ENCODE data around the gene HAAO.

The HAAO gene

GRCh38 chr2:42830922-42831574 lies 38.7 kb upstream of the HAAO start:
- no peaks in the 10 kb centered on the region for H3K9me3 ChIP-seq (ENCODE audit: control insufficient read depth in 1 of 2, low read length in 2 of 2)
- H3K4me1 ChIP-seq (ENCODE audit: control insufficient read depth in 1 of 2, insufficient read depth in 2 of 2, low read length in 2 of 2) = peaks cover 13 to 18% of the 10 kb centered on the region in 2 donors
- no peak overlapping the region for H3K9ac ChIP-seq (ENCODE audit: low read depth in 1 of 2, low read length in 2 of 2)
- H3K27ac ChIP-seq (ENCODE audit: low read depth, low read length) = no peak overlapping the region
- no peaks in the 10 kb centered on the region for H3K36me3 ChIP-seq (ENCODE audit: control insufficient read depth in 1 of 2, insufficient read depth in 2 of 2, low read length in 2 of 2)
- H3K4me3 ChIP-seq (ENCODE audit: low read depth in 1 of 2, low read length in 2 of 2) = no peak overlapping the region
- H3K27me3 ChIP-seq (ENCODE audit: control insufficient read depth in 1 of 2, insufficient read depth in 2 of 2, low read length in 2 of 2) = no peaks in the 10 kb centered on the region

GRCh38 chr2:42829671-42830440 lies 37.5 kb upstream of the HAAO start:
- H3K4me1 ChIP-seq (ENCODE audit: control insufficient read depth in 1 of 2, insufficient read depth in 2 of 2, low read length in 2 of 2) = peaks cover 13 to 18% of the 10 kb centered on the region in 2 donors
- H3K9me3 ChIP-seq (ENCODE audit: control insufficient read depth in 1 of 2, low read length in 2 of 2) = no peaks in the 10 kb centered on the region
- H3K36me3 ChIP-seq (ENCODE audit: control insufficient read depth in 1 of 2, insufficient read depth in 2 of 2, low read length in 2 of 2) = no peaks in the 10 kb centered on the region
- no peak overlapping the region for H3K9ac ChIP-seq (ENCODE audit: low read depth in 1 of 2, low read length in 2 of 2)
- no peak overlapping the region for H3K4me3 ChIP-seq (ENCODE audit: low read depth in 1 of 2, low read length in 2 of 2)
- no peaks in the 10 kb centered on the region for H3K27me3 ChIP-seq (ENCODE audit: control insufficient read depth in 1 of 2, insufficient read depth in 2 of 2, low read length in 2 of 2)
- H3K27ac ChIP-seq (ENCODE audit: low read depth, low read length) = no peak overlapping the region

- Histone ChIP-seq H3K9me3 (ENCODE audit: control insufficient read depth in 1 of 2, low read length in 2 of 2) (no peaks in the 10 kb centered on the region), H3K9ac (ENCODE audit: low read depth in 1 of 2, low read length in 2 of 2) (no peak overlapping the region), H3K27ac (ENCODE audit: low read depth, low read length) (no peak overlapping the region), H3K36me3 (ENCODE audit: control insufficient read depth in 1 of 2, insufficient read depth in 2 of 2, low read length in 2 of 2) (no peaks in the 10 kb centered on the region), H3K4me1 (ENCODE audit: control insufficient read depth in 1 of 2, insufficient read depth in 2 of 2, low read length in 2 of 2) (peaks cover 13 to 18% of the 10 kb centered on the region in 2 donors), H3K27me3 (ENCODE audit: control insufficient read depth in 1 of 2, insufficient read depth in 2 of 2, low read length in 2 of 2) (no peaks in the 10 kb centered on the region), H3K4me3 (ENCODE audit: low read depth in 1 of 2, low read length in 2 of 2) (no peak overlapping the region)
These were observed 36.4 kb upstream of the HAAO start for GRCh38 chr2:42828487-42829425.

- Histone ChIP-seq H3K4me1 (ENCODE audit: control insufficient read depth in 1 of 2, insufficient read depth in 2 of 2, low read length in 2 of 2) (peaks cover 13 to 18% of the 10 kb centered on the region in 2 donors), H3K9ac (ENCODE audit: low read depth in 1 of 2, low read length in 2 of 2) (peak overlapping the region; percentile 20 to 35), H3K27ac (ENCODE audit: low read depth, low read length) (no peak overlapping the region), H3K36me3 (ENCODE audit: control insufficient read depth in 1 of 2, insufficient read depth in 2 of 2, low read length in 2 of 2) (no peaks in the 10 kb centered on the region), H3K27me3 (ENCODE audit: control insufficient read depth in 1 of 2, insufficient read depth in 2 of 2, low read length in 2 of 2) (no peaks in the 10 kb centered on the region), H3K9me3 (ENCODE audit: control insufficient read depth in 1 of 2, low read length in 2 of 2) (no peaks in the 10 kb centered on the region), H3K4me3 (ENCODE audit: low read depth in 1 of 2, low read length in 2 of 2) (peak overlapping the region; percentile 47 to 55)
These were observed 35.5 kb upstream of the HAAO start for GRCh38 chr2:42827647-42828486.

GRCh38 chr2:42826231-42826630 lies 33.8 kb upstream of the HAAO start:
- no peak overlapping the region for H3K9ac ChIP-seq (ENCODE audit: low read depth in 1 of 2, low read length in 2 of 2)
- no peaks in the 10 kb centered on the region for H3K9me3 ChIP-seq (ENCODE audit: control insufficient read depth in 1 of 2, low read length in 2 of 2)
- no peaks in the 10 kb centered on the region for H3K36me3 ChIP-seq (ENCODE audit: control insufficient read depth in 1 of 2, insufficient read depth in 2 of 2, low read length in 2 of 2)
- H3K27me3 ChIP-seq (ENCODE audit: control insufficient read depth in 1 of 2, insufficient read depth in 2 of 2, low read length in 2 of 2) = no peaks in the 10 kb centered on the region
- no peak overlapping the region for H3K4me3 ChIP-seq (ENCODE audit: low read depth in 1 of 2, low read length in 2 of 2)
- no peak overlapping the region for H3K27ac ChIP-seq (ENCODE audit: low read depth, low read length)
- H3K4me1 ChIP-seq (ENCODE audit: control insufficient read depth in 1 of 2, insufficient read depth in 2 of 2, low read length in 2 of 2) = peaks cover 13 to 18% of the 10 kb centered on the region in 2 donors

- Histone ChIP-seq H3K9me3 (ENCODE audit: control insufficient read depth in 1 of 2, low read length in 2 of 2) (no peaks in the 10 kb centered on the region), H3K4me3 (ENCODE audit: low read depth in 1 of 2, low read length in 2 of 2) (no peak overlapping the region), H3K4me1 (ENCODE audit: control insufficient read depth in 1 of 2, insufficient read depth in 2 of 2, low read length in 2 of 2) (peaks cover 13 to 18% of the 10 kb centered on the region in 2 donors), H3K36me3 (ENCODE audit: control insufficient read depth in 1 of 2, insufficient read depth in 2 of 2, low read length in 2 of 2) (no peaks in the 10 kb centered on the region), H3K27me3 (ENCODE audit: control insufficient read depth in 1 of 2, insufficient read depth in 2 of 2, low read length in 2 of 2) (no peaks in the 10 kb centered on the region), H3K9ac (ENCODE audit: low read depth in 1 of 2, low read length in 2 of 2) (no peak overlapping the region), H3K27ac (ENCODE audit: low read depth, low read length) (no peak overlapping the region)
These were observed 32.0 kb upstream of the HAAO start for GRCh38 chr2:42824454-42824807.

GRCh38 chr2:42823744-42824453 lies 31.5 kb upstream of the HAAO start:
- H3K4me1 ChIP-seq (ENCODE audit: control insufficient read depth in 1 of 2, insufficient read depth in 2 of 2, low read length in 2 of 2) = peaks cover 13 to 14% of the 10 kb centered on the region in 2 donors
- no peak overlapping the region for H3K27ac ChIP-seq (ENCODE audit: low read depth, low read length)
- no peaks in the 10 kb centered on the region for H3K27me3 ChIP-seq (ENCODE audit: control insufficient read depth in 1 of 2, insufficient read depth in 2 of 2, low read length in 2 of 2)
- H3K9me3 ChIP-seq (ENCODE audit: control insufficient read depth in 1 of 2, low read length in 2 of 2) = no peaks in the 10 kb centered on the region
- no peaks in the 10 kb centered on the region for H3K36me3 ChIP-seq (ENCODE audit: control insufficient read depth in 1 of 2, insufficient read depth in 2 of 2, low read length in 2 of 2)
- no peak overlapping the region for H3K4me3 ChIP-seq (ENCODE audit: low read depth in 1 of 2, low read length in 2 of 2)
- H3K9ac ChIP-seq (ENCODE audit: low read depth in 1 of 2, low read length in 2 of 2) = no peak overlapping the region

- no peak overlapping the region for H3K4me3 ChIP-seq (ENCODE audit: low read depth in 1 of 2, low read length in 2 of 2)
- H3K9me3 ChIP-seq (ENCODE audit: control insufficient read depth in 1 of 2, low read length in 2 of 2) = no peaks in the 10 kb centered on the region
- H3K9ac ChIP-seq (ENCODE audit: low read depth in 1 of 2, low read length in 2 of 2) = no peak overlapping the region
- H3K4me1 ChIP-seq (ENCODE audit: control insufficient read depth in 1 of 2, insufficient read depth in 2 of 2, low read length in 2 of 2) = no peaks in the 10 kb centered on the region
- H3K27me3 ChIP-seq (ENCODE audit: control insufficient read depth in 1 of 2, insufficient read depth in 2 of 2, low read length in 2 of 2) = no peaks in the 10 kb centered on the region
- H3K36me3 ChIP-seq (ENCODE audit: control insufficient read depth in 1 of 2, insufficient read depth in 2 of 2, low read length in 2 of 2) = no peaks in the 10 kb centered on the region
- no peak overlapping the region for H3K27ac ChIP-seq (ENCODE audit: low read depth, low read length)
These were observed 26.8 kb upstream of the HAAO start for GRCh38 chr2:42819160-42819559.

GRCh38 chr2:42815726-42816125 lies 23.3 kb upstream of the HAAO start:
- no peak overlapping the region for H3K9ac ChIP-seq (ENCODE audit: low read depth in 1 of 2, low read length in 2 of 2)
- H3K4me3 ChIP-seq (ENCODE audit: low read depth in 1 of 2, low read length in 2 of 2) = no peak overlapping the region
- no peaks in the 10 kb centered on the region for H3K9me3 ChIP-seq (ENCODE audit: control insufficient read depth in 1 of 2, low read length in 2 of 2)
- H3K36me3 ChIP-seq (ENCODE audit: control insufficient read depth in 1 of 2, insufficient read depth in 2 of 2, low read length in 2 of 2) = no peaks in the 10 kb centered on the region
- peaks cover 6% of the 10 kb centered on the region in 2 donors for H3K4me1 ChIP-seq (ENCODE audit: control insufficient read depth in 1 of 2, insufficient read depth in 2 of 2, low read length in 2 of 2)
- no peak overlapping the region for H3K27ac ChIP-seq (ENCODE audit: low read depth, low read length)
- H3K27me3 ChIP-seq (ENCODE audit: control insufficient read depth in 1 of 2, insufficient read depth in 2 of 2, low read length in 2 of 2) = no peaks in the 10 kb centered on the region
